Measurements from ENCODE around the gene CUEDC2.

DNA sequence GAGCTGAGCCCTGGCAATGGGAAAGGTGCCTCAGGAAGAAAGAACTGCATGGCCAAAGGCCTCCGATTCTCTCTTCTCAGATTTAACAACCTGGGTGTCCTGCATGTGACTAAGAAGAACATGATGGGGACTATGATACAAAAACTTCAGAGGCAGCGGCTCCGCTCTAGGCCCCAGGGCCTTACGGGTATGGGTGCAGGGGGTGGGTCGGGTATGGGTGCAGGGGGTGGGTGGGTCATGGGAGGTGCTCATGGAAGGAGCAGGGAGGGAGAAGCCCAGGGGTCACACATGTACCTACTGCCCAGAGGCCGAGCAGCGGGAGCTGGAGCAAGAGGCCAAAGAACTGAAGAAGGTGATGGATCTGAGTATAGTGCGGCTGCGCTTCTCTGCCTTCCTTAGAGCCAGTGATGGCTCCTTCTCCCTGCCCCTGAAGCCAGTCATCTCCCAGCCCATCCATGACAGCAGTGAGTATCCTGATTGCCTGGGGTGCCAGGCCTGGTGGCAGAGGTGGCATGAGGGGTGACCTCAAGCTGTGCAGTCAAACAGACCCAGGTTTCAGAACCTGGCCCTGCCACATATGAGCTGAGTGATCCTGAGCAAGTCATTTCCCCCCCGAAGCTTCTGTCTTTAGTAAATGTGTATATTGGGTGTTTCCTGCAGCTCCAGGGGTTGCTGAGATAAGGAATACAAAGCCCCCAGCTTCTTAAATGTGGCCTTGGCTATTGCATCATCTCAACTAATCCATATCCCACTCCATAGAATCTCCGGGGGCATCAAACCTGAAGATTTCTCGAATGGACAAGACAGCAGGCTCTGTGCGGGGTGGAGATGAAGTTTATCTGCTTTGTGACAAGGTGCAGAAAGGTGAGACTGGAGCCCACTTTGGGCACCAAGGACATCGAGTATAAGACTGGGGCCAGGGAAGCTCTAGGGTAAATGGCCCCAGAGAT is 34.9 kb downstream of the CUEDC2 start:
- TF ChIP-seq CTCF (conservative IDR thresholded peaks at IDR 0.05 in 1 of 2, IDR thresholded peaks at IDR 0.05 in 1 of 2; ENCODE audit: extremely low read depth in 1 of 2, insufficient read depth in 1 of 2, low read depth in 1 of 2, low read length in 2 of 2) (no peak), EZH2 (IDR thresholded peaks at IDR 0.05; ENCODE audit: borderline replicate concordance, low read length) (no peak)

Data from mammary epithelial cell (primary cell).